ENCODE measurements around the gene ERH. TPM values are rescaled to one million over a fixed set of nuclear protein-coding genes. Genes with fewer than 3 reads are reported as not detected.

The ERH gene
- total RNA-seq, 1 donor from 2014 or later: 141 TPM

DNA sequence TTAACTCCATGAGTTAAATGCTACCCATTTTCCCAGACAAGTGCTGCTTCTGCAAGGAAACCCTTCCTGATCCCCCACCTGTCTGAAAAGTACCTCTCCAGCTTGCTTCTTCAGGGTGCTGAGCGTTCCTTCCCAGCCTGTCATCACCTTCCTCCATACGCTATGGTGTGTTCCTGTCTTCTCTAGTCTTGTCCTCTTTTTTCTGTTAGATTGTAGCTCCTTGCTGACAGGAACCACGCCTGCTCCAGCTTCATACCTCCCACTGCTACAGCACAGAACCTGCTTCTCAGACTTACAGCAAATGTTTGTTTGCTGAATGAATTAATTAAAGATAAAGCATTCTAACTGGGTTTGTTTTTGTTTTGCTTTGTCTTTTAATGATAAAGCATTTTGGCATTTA lies 39.1 kb downstream of the ERH start:
- H3K27me3 ChIP-seq (ENCODE audit: control insufficient read depth, insufficient read depth, low read length): no peaks in the 10 kb centered on the region
- no peaks in the 10 kb centered on the region for H3K36me3 ChIP-seq (ENCODE audit: control insufficient read depth, insufficient read depth, low read length)
- DNase-seq (ENCODE audit: low read depth): no peak
- H3K4me3 ChIP-seq (ENCODE audit: low read depth, low read length): no peak overlapping the region
- TF ChIP-seq, protein P1, sequence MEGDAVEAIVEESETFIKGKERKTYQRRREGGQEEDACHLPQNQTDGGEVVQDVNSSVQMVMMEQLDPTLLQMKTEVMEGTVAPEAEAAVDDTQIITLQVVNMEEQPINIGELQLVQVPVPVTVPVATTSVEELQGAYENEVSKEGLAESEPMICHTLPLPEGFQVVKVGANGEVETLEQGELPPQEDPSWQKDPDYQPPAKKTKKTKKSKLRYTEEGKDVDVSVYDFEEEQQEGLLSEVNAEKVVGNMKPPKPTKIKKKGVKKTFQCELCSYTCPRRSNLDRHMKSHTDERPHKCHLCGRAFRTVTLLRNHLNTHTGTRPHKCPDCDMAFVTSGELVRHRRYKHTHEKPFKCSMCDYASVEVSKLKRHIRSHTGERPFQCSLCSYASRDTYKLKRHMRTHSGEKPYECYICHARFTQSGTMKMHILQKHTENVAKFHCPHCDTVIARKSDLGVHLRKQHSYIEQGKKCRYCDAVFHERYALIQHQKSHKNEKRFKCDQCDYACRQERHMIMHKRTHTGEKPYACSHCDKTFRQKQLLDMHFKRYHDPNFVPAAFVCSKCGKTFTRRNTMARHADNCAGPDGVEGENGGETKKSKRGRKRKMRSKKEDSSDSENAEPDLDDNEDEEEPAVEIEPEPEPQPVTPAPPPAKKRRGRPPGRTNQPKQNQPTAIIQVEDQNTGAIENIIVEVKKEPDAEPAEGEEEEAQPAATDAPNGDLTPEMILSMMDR (IDR thresholded peaks at IDR 0.05; ENCODE audit: insufficient read depth, low read length, poor library complexity, severe bottlenecking): no peak

DNA sequence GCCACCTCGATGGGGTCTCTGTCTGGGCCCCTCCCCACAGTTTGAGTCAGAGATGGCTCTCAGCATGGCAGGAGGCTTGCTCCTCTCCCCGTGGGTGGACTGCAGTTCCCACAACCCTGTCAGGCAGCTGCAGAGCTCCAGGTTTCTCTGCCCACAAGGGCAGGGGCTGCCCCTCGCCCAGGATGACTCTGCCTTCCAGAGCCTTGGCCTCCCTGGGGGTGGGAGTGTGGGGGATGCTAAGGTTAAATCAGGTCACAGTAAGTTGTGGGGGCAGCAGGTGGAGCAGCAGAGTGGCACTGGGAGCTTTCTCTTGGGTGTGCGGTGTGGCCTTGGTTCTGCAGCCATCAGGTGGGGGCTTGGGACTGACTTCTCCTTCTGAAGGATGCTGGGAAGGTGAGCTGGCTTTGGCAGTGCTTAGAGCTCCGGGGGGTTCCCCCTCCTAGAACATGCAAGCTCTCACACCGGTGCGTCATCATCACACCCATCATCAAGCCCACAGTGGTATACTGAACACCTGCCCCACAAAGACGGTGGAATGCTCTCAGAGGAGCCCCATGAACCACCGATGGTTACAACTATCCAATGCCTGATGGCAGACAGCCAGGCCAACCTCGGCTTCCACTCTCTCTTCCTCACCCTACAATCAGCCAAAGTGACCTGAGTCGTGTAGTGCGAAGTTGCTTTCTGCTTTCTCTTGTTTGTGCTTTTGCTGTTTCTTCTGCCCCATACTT lies 39.7 kb downstream of the ERH start:
- TF ChIP-seq, protein P1 (IDR thresholded peaks at IDR 0.05; ENCODE audit: insufficient read depth, low read length, poor library complexity, severe bottlenecking): no peak
- Histone ChIP-seq H3K4me3 (ENCODE audit: low read depth, low read length) (no peak overlapping the region), H3K27me3 (ENCODE audit: control insufficient read depth, insufficient read depth, low read length) (no peaks in the 10 kb centered on the region), H3K36me3 (ENCODE audit: control insufficient read depth, insufficient read depth, low read length) (no peaks in the 10 kb centered on the region)
- DNase-seq (ENCODE audit: low read depth): no peak

DNA sequence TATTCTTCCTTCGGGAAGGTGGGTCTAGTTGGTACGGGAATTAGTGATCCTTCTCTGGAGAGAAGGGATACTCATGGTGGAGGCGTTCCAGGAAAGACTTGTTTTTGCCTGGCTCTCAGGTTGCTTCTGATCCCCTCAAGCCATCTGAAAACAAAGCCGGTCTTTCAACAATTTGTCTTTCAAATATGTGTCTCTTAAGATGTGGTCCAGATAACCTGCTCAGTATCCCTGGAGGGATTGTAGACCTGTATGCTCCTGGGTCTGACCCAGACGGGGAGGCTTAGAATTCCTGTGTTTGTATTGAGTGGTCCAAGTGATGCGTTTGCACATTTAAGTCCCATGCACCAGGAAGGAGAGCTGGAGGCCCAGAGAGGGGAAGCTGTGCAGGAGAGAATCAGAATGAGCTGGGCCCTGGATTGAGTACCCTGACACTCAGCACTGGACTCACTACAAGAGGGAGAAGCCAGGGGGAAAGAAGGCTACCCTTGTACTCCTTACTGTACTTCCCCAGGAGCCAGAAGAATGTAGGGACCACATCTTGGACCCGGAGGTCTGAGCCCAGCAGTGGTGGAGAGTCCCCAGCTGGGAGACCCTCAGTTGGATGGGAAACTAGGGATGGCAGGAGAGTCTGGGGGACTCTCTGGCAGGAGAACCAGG lies 40.4 kb downstream of the ERH start:
- Histone ChIP-seq H3K36me3 (ENCODE audit: control insufficient read depth, insufficient read depth, low read length) (no peaks in the 10 kb centered on the region), H3K4me3 (ENCODE audit: low read depth, low read length) (no peak overlapping the region), H3K27me3 (ENCODE audit: control insufficient read depth, insufficient read depth, low read length) (no peaks in the 10 kb centered on the region)
- TF ChIP-seq, protein P1 (IDR thresholded peaks at IDR 0.05; ENCODE audit: insufficient read depth, low read length, poor library complexity, severe bottlenecking): no peak
- no peak for DNase-seq (ENCODE audit: low read depth)

DNA sequence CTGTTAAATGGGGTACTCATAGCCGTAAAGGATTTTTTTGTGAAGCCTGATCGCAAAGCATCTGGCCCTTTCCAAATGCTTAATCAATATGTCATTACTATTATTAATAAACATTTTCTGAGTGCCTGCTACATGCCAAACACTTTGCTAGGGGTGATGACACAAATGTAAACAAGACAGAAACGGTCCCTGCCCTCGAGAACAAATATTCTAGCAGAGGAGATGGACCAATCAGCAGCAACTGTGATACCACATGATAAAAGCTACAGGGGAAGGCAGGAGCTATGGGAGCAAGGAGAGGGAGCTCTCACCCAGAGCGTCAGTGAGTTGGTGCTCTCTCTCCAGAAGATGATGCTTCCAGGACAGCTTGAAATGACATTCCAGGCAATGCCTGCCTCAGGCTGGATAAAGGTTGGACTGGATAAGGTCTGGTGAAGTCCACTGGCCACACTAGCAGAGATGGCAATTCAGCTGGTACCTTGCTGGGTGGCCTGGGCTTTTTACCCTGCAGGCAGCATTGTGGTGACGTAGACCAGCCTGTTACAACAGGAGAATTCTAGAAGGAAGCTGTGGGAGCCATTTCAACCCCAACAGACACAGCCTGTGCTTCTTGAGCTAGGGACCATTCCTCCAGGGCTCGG lies 41.1 kb downstream of the ERH start:
- TF ChIP-seq, protein P1 (IDR thresholded peaks at IDR 0.05; ENCODE audit: insufficient read depth, low read length, poor library complexity, severe bottlenecking): no peak

DNA sequence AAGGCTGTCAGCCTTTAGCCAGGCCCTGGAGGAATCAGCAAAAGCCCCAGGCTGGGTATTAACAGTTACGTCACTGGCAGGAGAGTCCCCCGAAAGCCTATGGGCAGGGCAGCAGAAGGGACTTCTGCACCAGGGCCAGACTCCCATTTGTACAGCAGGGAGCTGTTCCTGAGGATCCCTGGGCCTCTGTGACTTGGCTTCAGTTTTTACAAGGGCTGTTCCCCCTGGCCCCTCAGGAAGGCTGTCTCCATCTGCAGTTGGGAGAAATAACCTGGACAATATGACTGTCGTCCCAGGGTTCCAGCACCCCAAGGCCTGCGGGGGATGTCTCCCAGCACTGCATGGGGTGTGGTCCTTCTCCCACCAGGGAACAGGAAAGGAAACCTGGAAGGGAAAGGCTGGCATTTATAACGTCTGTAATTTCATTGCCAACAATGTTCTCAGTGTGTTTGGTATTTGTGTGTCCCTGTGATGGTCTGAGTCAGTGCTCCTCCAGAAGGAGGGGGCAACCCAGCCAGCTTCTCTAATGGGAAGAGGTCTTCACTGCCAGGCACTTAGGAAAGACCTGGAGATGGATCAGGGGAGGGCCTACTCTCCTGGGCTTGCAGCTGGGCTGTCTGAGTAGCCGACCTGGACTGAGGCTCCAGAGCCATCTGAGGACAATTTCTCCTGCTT lies 42.4 kb downstream of the ERH start:
- DNase-seq (ENCODE audit: low read depth): peak; percentile 28
- Histone ChIP-seq H3K36me3 (ENCODE audit: control insufficient read depth, insufficient read depth, low read length) (no peaks in the 10 kb centered on the region), H3K4me3 (ENCODE audit: low read depth, low read length) (no peak overlapping the region), H3K27me3 (ENCODE audit: control insufficient read depth, insufficient read depth, low read length) (no peaks in the 10 kb centered on the region)
- TF ChIP-seq, protein P1 (IDR thresholded peaks at IDR 0.05; ENCODE audit: insufficient read depth, low read length, poor library complexity, severe bottlenecking): no peak

More for the DNA sequence above, 41.1 kb downstream of the ERH start:
- DNase-seq (ENCODE audit: low read depth): no peak
- Histone ChIP-seq H3K36me3 (ENCODE audit: control insufficient read depth, insufficient read depth, low read length) (no peaks in the 10 kb centered on the region), H3K27me3 (ENCODE audit: control insufficient read depth, insufficient read depth, low read length) (no peaks in the 10 kb centered on the region), H3K4me3 (ENCODE audit: low read depth, low read length) (no peak overlapping the region)
